Ovary (tissue), 9 donors: ENCODE results near the gene ADNP2. TPM values are rescaled to one million over a fixed set of nuclear protein-coding genes. Genes with fewer than 3 reads are reported as not detected.

Experiments
- DNase-seq, 5 donors: peaks; one replicate each; pipeline ENCODE4 v3.0.0-alpha.2; 2019 to 2020
- H3K27ac ChIP-seq, 2 donors: fragments of 200-600 bp; one replicate each; pipeline versions ENCODE4 v1.5.1 to v1.8.0; 2019 to 2022
- H3K27me3 ChIP-seq: fragments of 200-600 bp; one replicate; pipeline ENCODE4 v1.8.0; 2022
- H3K36me3 ChIP-seq: fragments of 200-600 bp; sonication (generic); one replicate; pipeline ENCODE4 v1.5.1; 2019
- H3K4me1 ChIP-seq: one replicate; pipeline ENCODE4 v1.8.1; 2013; ENCODE audit warnings: mild to moderate bottlenecking, moderate library complexity; ENCODE audit not compliant: insufficient read depth
- H3K4me3 ChIP-seq: fragments of 200-600 bp; sonication (generic); one replicate; pipeline ENCODE4 v1.5.1; 2017
- H3K9me3 ChIP-seq, 2 donors: fragments of 200-600 bp in 1 of 2; sonication (generic) in 1 of 2; one replicate each; pipeline versions ENCODE4 v1.5.1 to v1.8.1; 2013 to 2019; ENCODE audit warnings: mild to moderate bottlenecking in 1 of 2, moderate library complexity in 1 of 2
- CTCF ChIP-seq, 3 donors: fragments of 450-650 bp in 2 of 3; fragments of 200-600 bp in 1 of 3; IDR thresholded peaks; one replicate each; pipeline versions ENCODE4 v1.5.1 to v1.8.0; 2016 to 2022; ENCODE audit warnings: antibody characterized with exemption in 3 of 3, mild to moderate bottlenecking in 1 of 3
- EP300 ChIP-seq: sonication (generic); formaldehyde crosslinking; IDR thresholded peaks from one replicate; pipeline ENCODE4 v1.6.1; 2017; ENCODE audit warnings: antibody characterized with exemption
- POLR2A ChIP-seq: fragments of 450-650 bp; IDR thresholded peaks from one replicate; pipeline ENCODE4 v1.6.1; 2017; ENCODE audit warnings: antibody characterized with exemption, mild to moderate bottlenecking, moderate library complexity
- WGBS, 3 donors: extraction: QIAGEN DNeasy Blood & Tissue Kit in 1 of 3; methylation state at CpG; one replicate each; pipeline versions ENCODE4 v1.1.5 to v1.1.7; 2013 to 2017; 5-methylcytosine and 5-hydroxymethylcytosine counted together
- intact Hi-C, 4 donors: fragments of 100-400 bp; cut with DNase I; formaldehyde crosslinking; loops; one replicate each; pipeline versions ENCODE4 v1.11.0 to v1.15.1; 2022 to 2023
- polyA plus RNA-seq, 2 donors: library from polyadenylated mRNA; stranded (reverse); fragments of 200-250 nt in 1 of 2; fragments of 350-450 nt in 1 of 2; fragmentation: Illumina TruSeq in 1 of 2; extraction: RNeasy Lipid Tissue Mini Kit (QIAGEN cat#74804) in 1 of 2; gene quantifications; one replicate each; pipeline ENCODE4 v1.2.3, GENCODE V29; 2013 to 2014
- total RNA-seq, 7 donors: library from RNA; depleted of rRNA in 2 of 7; stranded (reverse); fragments of >200 nt in 2 of 7; fragmentation: NEBNext Ultra II Directional in 3 of 7; extraction: Animal tissue kit (Norgen Biotek cat#: 25700) in 3 of 7; gene quantifications; one replicate each; pipeline versions ENCODE4 v1.1.0 to v1.2.4, GENCODE V29; 2016 to 2023
- donor health status: DM: no; HTN: no; CAD: no; lungs with moderate emphysema.
- donor health status: DM: no; HTN: no; CAD: no.
- donor health status: Bipolar disorder and iron deficiency.
- donor health status: DM: yes; HTN: yes; CAD: no.
- donor health status: DM: no; HTN: no; CAD: no.
- donor health status: DM: yes; HTN: yes; CAD: no.

The ADNP2 gene
- total and polyA plus RNA-seq, 9 donors, result 6.7 to 24.6 (median 16.7) TPM

GRCh38 chr18:80184243-80184772 lies 75.2 kb downstream of the ADNP2 start:
- intact Hi-C loops, result no loop called here

GRCh38 chr18:80185545-80185944 lies 76.5 kb downstream of the ADNP2 start:
- TF ChIP-seq CTCF (IDR thresholded peaks at IDR 0.05) (no peak), EP300 (no peak), POLR2A (no peak)
- Histone ChIP-seq H3K4me1 (peaks cover 28% of the 10 kb centered on the region), H3K9me3 (no peaks in the 10 kb centered on the region), H3K27ac (no peak overlapping the region), H3K27me3 (no peaks in the 10 kb centered on the region), H3K36me3 (no peaks in the 10 kb centered on the region), H3K4me3 (no peak overlapping the region)
- DNase-seq, result no peak
- 95 to 96% (median 96%) methylated on average over 12 of the region's 12 CpGs for WGBS, 3 donors
- intact Hi-C loops, result no loop called here

More at GRCh38 chr18:80184243-80184772, 75.2 kb downstream of the ADNP2 start:
- Histone ChIP-seq H3K27me3 (no peaks in the 10 kb centered on the region), H3K4me1 (peaks cover 25% of the 10 kb centered on the region), H3K9me3 (no peaks in the 10 kb centered on the region), H3K4me3 (no peak overlapping the region), H3K27ac (no peak overlapping the region), H3K36me3 (no peaks in the 10 kb centered on the region)
- 92 to 97% (median 93%) methylated on average over 25 to 26 of the region's 26 CpGs for whole genome bisulfite sequencing, 3 donors
- peak in 1 of 5 donors; percentile 29 for DNase-seq
- no peak for TF ChIP-seq POLR2A
- no peak for TF ChIP-seq CTCF (IDR thresholded peaks at IDR 0.05)
- no peak for TF ChIP-seq EP300

- Histone ChIP-seq H3K27me3 (no peaks in the 10 kb centered on the region), H3K36me3 (no peaks in the 10 kb centered on the region), H3K27ac (no peak overlapping the region), H3K9me3 (no peaks in the 10 kb centered on the region), H3K4me1 (peaks cover 11% of the 10 kb centered on the region), H3K4me3 (no peak overlapping the region)
- intact Hi-C loops, result no loop called here
- TF ChIP-seq POLR2A (no peak), CTCF (IDR thresholded peaks at IDR 0.05) (no peak), EP300 (no peak)
- WGBS, 3 donors, result 96 to 97% (median 97%) methylated on average over 19 of the region's 19 CpGs
- DNase-seq, result peak in 1 of 5 donors; percentile 13
These were observed 79.0 kb downstream of the ADNP2 start for GRCh38 chr18:80187956-80188642.

- intact Hi-C loops, result no loop called here
- Histone ChIP-seq H3K27me3 (no peaks in the 10 kb centered on the region), H3K4me3 (no peak overlapping the region), H3K4me1 (peaks cover 11% of the 10 kb centered on the region), H3K36me3 (no peaks in the 10 kb centered on the region), H3K27ac (peak overlapping the region in 1 of 2 donors; percentile 56), H3K9me3 (no peaks in the 10 kb centered on the region)
- WGBS, 3 donors, result 54 to 76% (median 57%) methylated on average over 20 of the region's 20 CpGs
- no peak for TF ChIP-seq CTCF (IDR thresholded peaks at IDR 0.05)
- TF ChIP-seq POLR2A, result no peak
- no peak for TF ChIP-seq EP300
- DNase-seq, result peak in 1 of 5 donors; percentile 28
These were observed 79.8 kb downstream of the ADNP2 start for GRCh38 chr18:80188643-80189530.
